ENCODE results near the gene WWC2.

WWC2 gene

GRCh38 chr4:183197140-183197539 lies 98.1 kb downstream of the WWC2 start:
- Histone ChIP-seq H2AFZ (ENCODE audit: low read depth, low read length, severe bottlenecking) (no peak overlapping the region), H3K4me2 (ENCODE audit: low read depth, low read length, poor library complexity, severe bottlenecking) (no peak overlapping the region), H3K9ac (ENCODE audit: low read length) (no peak overlapping the region), H3K27me3 (ENCODE audit: low read length) (no peaks in the 10 kb centered on the region), H3K79me2 (ENCODE audit: insufficient read depth, low read length) (no peaks in the 10 kb centered on the region), H3K9me3 (ENCODE audit: insufficient read depth, low read length) (no peaks in the 10 kb centered on the region), H4K20me1 (ENCODE audit: low read depth, low read length) (no peaks in the 10 kb centered on the region), H3K27ac (ENCODE audit: low read depth, low read length) (no peak overlapping the region), H3F3A (ENCODE audit: insufficient read depth) (no peaks in the 10 kb centered on the region), H3K4me3 (ENCODE audit: insufficient read depth, low read length, poor library complexity, severe bottlenecking) (no peak overlapping the region), H3K9me2 (replicated peaks; ENCODE audit: insufficient read depth, low read length) (no peaks in the 10 kb centered on the region), H3K36me3 (ENCODE audit: low read length) (no peaks in the 10 kb centered on the region)
- TF ChIP-seq EZH2phosphoT487 (conservative IDR thresholded peaks at IDR 0.05; ENCODE audit: low read length): no peak

- Histone ChIP-seq H3K9ac (ENCODE audit: low read length) (no peak overlapping the region), H3K79me2 (ENCODE audit: insufficient read depth, low read length) (no peaks in the 10 kb centered on the region), H3K27ac (ENCODE audit: low read depth, low read length) (no peak overlapping the region), H3K9me2 (replicated peaks; ENCODE audit: insufficient read depth, low read length) (no peaks in the 10 kb centered on the region), H3K9me3 (ENCODE audit: insufficient read depth, low read length) (no peaks in the 10 kb centered on the region), H3K36me3 (ENCODE audit: low read length) (no peaks in the 10 kb centered on the region), H4K20me1 (ENCODE audit: low read depth, low read length) (no peaks in the 10 kb centered on the region), H3K27me3 (ENCODE audit: low read length) (no peaks in the 10 kb centered on the region), H3K4me3 (ENCODE audit: insufficient read depth, low read length, poor library complexity, severe bottlenecking) (no peak overlapping the region), H2AFZ (ENCODE audit: low read depth, low read length, severe bottlenecking) (no peak overlapping the region), H3K4me2 (ENCODE audit: low read depth, low read length, poor library complexity, severe bottlenecking) (no peak overlapping the region), H3F3A (ENCODE audit: insufficient read depth) (no peaks in the 10 kb centered on the region)
- no peak for TF ChIP-seq CTCF (IDR thresholded peaks at IDR 0.05; ENCODE audit: insufficient read depth, low read length, poor library complexity, severe bottlenecking)
- no peak for TF ChIP-seq EZH2phosphoT487 (conservative IDR thresholded peaks at IDR 0.05; ENCODE audit: low read length)
These were observed 101.4 kb downstream of the WWC2 start for GRCh38 chr4:183200453-183200852.

- no peaks in the 10 kb centered on the region for H3K27me3 ChIP-seq (ENCODE audit: low read length)
- TF ChIP-seq CTCF (IDR thresholded peaks at IDR 0.05; ENCODE audit: insufficient read depth, low read length, poor library complexity, severe bottlenecking) (no peak), EZH2phosphoT487 (conservative IDR thresholded peaks at IDR 0.05; ENCODE audit: low read length) (no peak)
- no peaks in the 10 kb centered on the region for H3F3A ChIP-seq (ENCODE audit: insufficient read depth)
- no peak overlapping the region for H3K9ac ChIP-seq (ENCODE audit: low read length)
- H3K36me3 ChIP-seq (ENCODE audit: low read length): no peaks in the 10 kb centered on the region
- no peaks in the 10 kb centered on the region for H3K9me2 ChIP-seq (replicated peaks; ENCODE audit: insufficient read depth, low read length)
- no peaks in the 10 kb centered on the region for H3K79me2 ChIP-seq (ENCODE audit: insufficient read depth, low read length)
- no peaks in the 10 kb centered on the region for H4K20me1 ChIP-seq (ENCODE audit: low read depth, low read length)
- H3K27ac ChIP-seq (ENCODE audit: low read depth, low read length): no peak overlapping the region
- no peaks in the 10 kb centered on the region for H3K9me3 ChIP-seq (ENCODE audit: insufficient read depth, low read length)
- no peak overlapping the region for H3K4me2 ChIP-seq (ENCODE audit: low read depth, low read length, poor library complexity, severe bottlenecking)
- no peak overlapping the region for H3K4me3 ChIP-seq (ENCODE audit: insufficient read depth, low read length, poor library complexity, severe bottlenecking)
- no peak overlapping the region for H2AFZ ChIP-seq (ENCODE audit: low read depth, low read length, severe bottlenecking)
These were observed 102.3 kb downstream of the WWC2 start for GRCh38 chr4:183201331-183201730.

GRCh38 chr4:183202523-183202922 lies 103.5 kb downstream of the WWC2 start:
- Histone ChIP-seq H3K9me3 (ENCODE audit: insufficient read depth, low read length) (no peaks in the 10 kb centered on the region), H3F3A (ENCODE audit: insufficient read depth) (no peaks in the 10 kb centered on the region), H3K4me3 (ENCODE audit: insufficient read depth, low read length, poor library complexity, severe bottlenecking) (no peak overlapping the region), H3K27ac (ENCODE audit: low read depth, low read length) (no peak overlapping the region), H3K79me2 (ENCODE audit: insufficient read depth, low read length) (no peaks in the 10 kb centered on the region), H4K20me1 (ENCODE audit: low read depth, low read length) (no peaks in the 10 kb centered on the region), H3K36me3 (ENCODE audit: low read length) (no peaks in the 10 kb centered on the region), H3K9ac (ENCODE audit: low read length) (no peak overlapping the region), H3K4me2 (ENCODE audit: low read depth, low read length, poor library complexity, severe bottlenecking) (no peak overlapping the region), H3K9me2 (replicated peaks; ENCODE audit: insufficient read depth, low read length) (no peaks in the 10 kb centered on the region), H3K27me3 (ENCODE audit: low read length) (no peaks in the 10 kb centered on the region), H2AFZ (ENCODE audit: low read depth, low read length, severe bottlenecking) (no peak overlapping the region)
- no peak for TF ChIP-seq EZH2phosphoT487 (conservative IDR thresholded peaks at IDR 0.05; ENCODE audit: low read length)
- no peak for TF ChIP-seq CTCF (IDR thresholded peaks at IDR 0.05; ENCODE audit: insufficient read depth, low read length, poor library complexity, severe bottlenecking)
